UCSD-AML1 (cell line): Measurements from ENCODE around the gene MTMR3.

Experiments used
- DNase-seq: peaks from one replicate; lab custom pipeline; 2025; ENCODE audit not compliant: unreplicated experiment; lab: John Stamatoyannopoulos, UW

Gene MTMR3

DNA sequence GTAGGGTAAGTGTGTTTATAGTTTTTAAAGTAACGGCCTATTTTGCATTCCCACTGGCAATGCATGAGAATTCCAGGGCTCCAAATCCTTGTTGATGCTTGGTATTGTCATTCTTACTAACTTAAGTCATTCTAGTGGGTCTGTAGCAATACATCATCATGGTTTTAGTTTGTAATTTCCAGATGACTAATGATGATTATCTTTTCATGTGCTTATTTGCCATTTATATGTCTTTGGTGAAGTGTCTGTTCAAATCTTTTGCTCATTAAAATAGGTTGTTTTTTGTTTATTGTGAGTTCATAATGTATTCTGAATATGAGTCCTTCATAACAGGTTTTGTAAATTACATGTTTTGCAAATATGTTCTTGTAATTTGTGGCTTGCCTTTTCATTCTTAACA is 31.2 kb downstream of the MTMR3 start:
- no peak for DNase-seq

- DNase-seq: no peak
These were observed 32.1 kb downstream of the MTMR3 start for GRCh38 chr22:29914991-29915533.

DNA sequence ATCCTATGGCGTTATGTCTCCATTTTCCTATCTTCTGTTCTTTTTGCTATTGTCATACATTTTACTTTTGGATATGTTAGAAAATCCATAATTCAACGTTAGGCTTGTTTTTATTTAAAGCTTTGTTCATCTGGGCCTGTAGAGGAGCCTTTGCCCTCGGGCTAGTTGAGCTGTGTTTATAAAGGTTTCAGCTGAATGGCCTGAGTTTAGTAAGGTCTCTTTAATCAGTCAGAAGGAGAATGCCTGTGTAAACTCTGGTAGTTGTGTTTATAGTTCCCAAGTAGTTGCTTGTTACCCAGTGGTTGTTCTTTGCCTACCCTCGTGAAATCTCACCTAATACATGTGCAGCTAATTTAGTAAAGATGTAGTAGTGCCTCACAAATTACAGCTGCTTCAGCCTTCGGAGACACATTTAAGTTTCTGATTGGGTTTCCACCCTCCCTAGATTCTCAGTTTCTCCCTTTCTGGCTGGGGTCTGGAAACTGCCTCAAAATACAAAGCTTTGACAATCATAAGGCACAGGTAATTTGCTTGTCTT is 33.1 kb downstream of the MTMR3 start:
- no peak for DNase-seq

DNA sequence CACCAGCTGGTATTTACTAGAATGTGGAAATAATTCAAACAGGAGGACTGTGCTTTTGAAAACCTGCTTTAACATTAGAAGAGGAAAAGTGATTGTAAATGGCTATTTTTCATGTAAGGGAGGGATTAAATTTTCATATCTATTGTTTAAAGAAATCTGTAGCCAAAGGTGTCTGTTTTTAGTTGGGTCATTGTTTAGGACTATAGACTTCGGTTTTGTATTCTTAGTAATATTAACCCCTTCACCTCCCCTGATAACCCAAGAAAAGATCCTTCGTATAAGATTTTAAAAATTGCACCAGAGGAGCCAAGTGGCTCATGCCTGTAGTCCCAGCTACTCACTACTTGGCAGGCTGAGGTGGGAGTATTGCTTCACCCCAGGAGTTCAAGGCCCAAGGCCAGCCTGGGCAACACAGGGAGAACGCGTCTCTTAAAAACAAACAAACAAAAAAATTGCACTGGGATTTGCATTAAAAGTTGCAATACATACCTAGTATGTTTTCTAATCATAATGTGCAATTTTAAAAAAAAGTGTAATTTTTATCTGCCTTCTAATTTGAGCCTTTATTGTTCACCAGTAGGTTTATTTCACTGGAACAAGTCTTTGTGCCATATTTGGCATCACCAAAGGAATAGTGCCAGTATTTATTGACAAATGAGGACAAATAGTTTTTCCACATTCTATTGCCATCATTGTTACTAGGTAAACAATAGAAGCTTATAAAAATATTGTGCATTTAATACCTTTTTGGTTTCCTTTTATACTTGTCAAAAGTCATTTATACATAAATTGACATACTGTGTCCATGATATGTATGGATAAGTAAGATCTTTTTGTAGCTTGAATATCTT is 34.3 kb downstream of the MTMR3 start:
- no peak for DNase-seq

GRCh38 chr22:29925402-29925801 is 42.4 kb downstream of the MTMR3 start:
- DNase-seq: no peak

DNA sequence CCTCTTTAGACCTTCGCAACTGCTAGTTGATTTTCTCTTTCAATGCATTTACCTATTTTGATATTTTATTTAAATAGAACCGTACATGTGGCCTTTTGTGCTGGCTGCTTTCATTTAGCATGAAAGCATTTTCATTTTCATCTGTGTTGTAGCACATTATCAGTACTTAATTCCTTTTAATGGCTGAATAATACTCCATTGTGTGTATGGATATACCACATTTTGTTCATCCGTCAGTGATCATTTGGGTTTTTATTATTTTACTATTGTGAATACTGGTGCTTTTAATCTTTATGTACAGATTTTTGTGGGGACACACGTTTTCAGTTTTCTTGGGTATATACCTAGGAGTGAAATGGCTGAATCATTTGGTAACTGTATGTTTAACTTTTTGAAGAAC is 43.1 kb downstream of the MTMR3 start:
- no peak for DNase-seq

GRCh38 chr22:29932136-29932535 is 49.2 kb downstream of the MTMR3 start:
- no peak for DNase-seq

- DNase-seq: no peak
These were observed 50.6 kb downstream of the MTMR3 start for GRCh38 chr22:29933619-29934018.

- no peak for DNase-seq
These were observed 51.6 kb downstream of the MTMR3 start for GRCh38 chr22:29934596-29934995.

GRCh38 chr22:29936186-29936585 is 53.2 kb downstream of the MTMR3 start:
- DNase-seq: no peak

- no peak for DNase-seq
These were observed 55.1 kb downstream of the MTMR3 start for GRCh38 chr22:29937940-29938693.

DNA sequence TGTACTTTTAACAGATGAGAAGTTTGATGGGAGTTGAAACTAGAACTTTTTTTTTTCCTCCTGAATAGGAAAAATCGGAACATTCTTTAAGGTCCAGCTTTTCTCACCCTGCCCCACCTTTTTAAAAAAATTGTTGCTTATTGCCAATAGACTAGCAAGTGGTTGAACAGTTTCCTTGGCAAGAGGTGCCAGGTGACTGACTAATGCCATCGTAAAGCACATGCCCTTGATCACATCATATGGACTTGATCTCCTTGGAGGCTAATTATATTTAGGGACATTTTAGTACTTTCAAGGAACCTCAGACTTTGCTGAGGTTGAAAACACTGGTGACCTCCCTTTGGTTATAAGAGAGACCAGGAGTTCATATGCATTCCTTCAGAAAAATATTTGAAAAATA is 57.6 kb downstream of the MTMR3 start:
- DNase-seq: no peak

DNA sequence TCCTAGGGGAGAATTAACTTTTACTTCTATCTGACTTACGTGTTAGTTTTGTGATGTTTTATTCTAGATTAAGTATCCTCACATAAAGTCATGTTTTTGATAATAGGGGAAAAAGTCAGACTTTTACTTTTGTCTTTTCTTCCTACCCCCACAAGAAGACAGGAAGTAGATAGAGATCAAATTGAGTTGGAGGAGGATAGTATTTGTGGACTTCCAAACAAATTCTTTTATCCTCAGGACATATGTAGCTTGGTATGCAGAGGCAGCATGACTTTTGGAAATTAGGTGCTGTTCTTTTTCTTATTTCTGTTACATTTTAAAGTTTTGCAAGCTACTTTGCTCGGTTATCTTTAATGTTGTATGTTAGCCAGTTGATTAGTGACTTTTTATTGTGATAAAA is 61.4 kb downstream of the MTMR3 start:
- no peak for DNase-seq

DNA sequence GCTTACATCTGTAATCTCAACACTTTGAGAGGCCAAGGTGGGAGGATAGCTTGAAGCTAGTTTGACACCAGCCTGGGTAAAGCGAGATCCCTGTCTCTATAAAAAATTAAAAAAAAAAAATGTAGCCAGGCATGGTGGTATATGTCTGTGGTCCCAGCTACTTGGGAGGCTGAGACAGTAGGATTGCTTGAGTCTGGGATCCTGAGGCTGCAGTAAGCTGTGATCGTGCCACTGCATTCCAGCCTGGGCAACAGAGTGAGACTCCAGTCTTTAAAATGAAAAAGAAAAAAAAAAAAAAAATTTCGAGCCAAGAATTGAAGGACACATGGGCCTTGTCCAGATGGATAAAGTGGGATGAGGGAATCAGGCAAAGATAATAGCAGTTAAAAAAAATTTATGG is 62.5 kb downstream of the MTMR3 start:
- DNase-seq: no peak

DNA sequence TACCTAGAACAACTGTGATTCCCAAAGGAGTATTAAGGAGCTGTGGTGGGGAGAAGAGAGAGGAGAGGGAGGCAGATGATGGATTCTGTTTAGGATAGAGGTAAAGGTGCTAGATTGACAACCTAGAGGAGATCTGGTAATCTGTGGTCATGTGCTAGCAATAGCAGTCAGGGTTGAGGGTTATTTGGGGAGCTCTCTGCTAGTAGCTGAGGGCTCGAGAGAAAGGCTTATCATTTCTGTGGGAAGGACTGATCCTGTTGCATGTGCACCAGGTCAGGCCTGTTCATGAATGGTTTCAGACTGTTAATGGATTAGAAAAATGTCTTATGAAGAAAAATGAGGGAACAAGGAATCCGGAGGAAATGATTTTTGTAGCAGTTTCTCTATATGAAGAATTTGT is 63.2 kb downstream of the MTMR3 start:
- DNase-seq: no peak

- DNase-seq: no peak
These were observed 64.7 kb downstream of the MTMR3 start for GRCh38 chr22:29947410-29948384.

DNA sequence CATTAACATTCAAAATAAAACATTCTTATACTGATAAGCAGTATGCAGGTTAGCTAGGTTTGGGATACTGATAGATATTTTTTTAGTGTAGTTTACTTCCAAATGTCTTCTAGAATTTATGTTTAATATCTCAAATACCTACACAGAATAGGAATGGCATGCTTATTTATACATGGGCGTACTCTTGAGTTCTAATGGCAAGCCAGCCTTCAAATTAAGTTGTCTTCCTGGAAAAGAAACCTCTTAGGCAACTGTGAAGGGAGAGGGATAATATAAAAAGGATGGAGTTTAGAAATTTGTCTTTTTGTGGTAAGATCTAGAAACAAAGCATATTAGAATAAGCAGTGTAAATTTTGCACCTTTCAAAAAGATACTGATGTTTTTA is 65.4 kb downstream of the MTMR3 start:
- DNase-seq: no peak

- DNase-seq: no peak
These were observed 66.9 kb downstream of the MTMR3 start for GRCh38 chr22:29949872-29950271.

DNA sequence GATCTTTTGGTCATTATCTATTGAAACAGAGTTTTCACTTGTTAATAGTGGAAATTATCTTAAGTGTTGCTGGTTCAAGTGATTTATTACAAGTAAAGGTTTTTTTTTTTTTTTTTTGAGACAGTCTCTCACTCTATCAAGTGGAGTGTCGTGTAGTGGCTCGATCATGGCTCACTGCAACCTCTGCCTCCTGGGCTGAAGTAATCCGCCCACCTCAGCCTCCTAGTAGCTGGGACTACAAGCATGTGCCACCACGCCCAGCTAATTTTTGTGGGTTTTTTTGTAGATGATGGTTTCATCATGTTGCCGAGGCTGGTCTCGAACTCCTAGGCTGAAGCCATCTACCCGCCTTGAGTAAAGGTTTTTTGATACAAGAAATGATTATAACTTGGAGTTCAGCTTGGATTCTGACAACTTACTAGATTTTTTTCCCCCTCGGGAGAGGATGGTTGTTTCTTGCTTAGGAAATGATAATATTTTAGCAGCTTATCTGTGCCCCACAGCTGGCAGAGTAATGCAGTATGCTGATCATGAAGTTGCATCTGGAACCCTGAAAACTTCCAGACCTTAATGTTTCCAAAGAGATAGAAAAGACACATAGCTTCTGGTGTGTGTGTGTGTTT is 68.9 kb downstream of the MTMR3 start:
- no peak for DNase-seq

DNA sequence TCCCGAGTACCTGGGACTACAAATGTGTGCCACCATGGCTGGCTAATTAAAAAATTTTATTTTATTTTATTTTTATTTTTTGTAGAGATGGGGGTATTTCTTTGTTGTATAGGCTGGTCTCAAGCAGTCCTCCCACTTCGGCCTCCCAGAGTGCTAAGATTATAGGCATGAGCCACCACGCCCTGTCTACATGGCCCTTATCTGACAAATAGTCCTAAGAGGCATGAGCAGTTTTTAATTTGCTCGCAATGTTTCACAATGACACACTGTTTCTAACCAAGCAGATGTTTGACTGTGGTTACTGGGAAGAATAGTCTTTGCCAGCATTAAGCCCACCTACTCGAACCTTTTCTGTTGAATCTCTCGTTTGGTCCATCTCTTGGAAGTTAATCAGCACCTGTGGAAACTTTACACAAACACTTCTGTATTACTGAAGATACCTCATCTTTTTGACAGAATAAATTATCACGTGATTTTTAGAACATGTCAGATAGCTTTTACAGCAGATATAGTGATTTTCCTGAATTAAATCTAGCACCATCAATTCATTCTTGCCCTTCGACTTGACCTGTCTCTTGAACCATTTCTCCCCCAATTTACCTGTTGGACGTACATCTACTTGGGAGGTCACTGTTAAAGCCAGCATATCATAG is 71.4 kb downstream of the MTMR3 start:
- DNase-seq: no peak
